ENCODE data around the gene CASKIN1. TPM values are rescaled to one million over a fixed set of nuclear protein-coding genes. Genes with fewer than 3 reads are reported as not detected.

Gene CASKIN1
- total and polyA plus RNA-seq, 4 experiments from 2014 or later = not detected

DNA sequence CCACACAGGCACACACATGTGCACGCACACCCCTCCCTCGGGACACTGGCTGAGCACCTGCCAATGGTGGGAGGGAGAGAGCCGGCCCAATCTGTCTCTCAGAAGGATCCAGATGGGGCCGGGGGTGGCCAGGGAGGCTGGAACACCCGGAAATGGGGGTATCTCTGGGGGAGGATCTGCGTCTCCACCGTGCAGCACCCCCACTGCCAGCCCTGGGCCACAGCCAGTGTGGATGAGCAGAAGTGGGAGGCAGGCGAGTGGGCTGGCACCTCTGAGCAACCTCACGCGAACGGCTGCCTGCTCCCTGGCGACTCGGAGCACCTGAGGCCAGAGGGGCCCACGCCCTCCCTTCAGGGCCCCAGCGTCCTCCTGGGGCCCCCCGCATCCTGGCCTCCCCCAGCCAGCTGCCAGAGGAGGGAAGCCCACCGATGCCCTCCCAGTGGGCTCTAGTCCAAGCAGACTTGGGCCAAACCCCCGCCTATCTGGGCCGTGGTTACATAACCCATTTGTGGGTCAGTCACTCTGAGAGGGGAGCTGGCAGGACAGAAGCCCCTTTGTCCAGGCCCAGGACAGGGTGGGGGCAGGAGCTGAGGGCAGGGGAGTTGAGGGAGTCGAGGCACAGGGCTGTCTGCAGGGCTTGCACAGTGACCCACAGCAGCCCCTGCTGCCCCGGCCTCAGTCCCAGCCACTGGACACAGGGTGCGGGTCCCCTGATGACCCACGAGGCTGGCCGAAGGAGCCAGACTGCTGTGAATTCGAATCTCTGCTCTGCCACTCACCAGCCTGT is 5.6 kb downstream of the CASKIN1 start:
- CTCF ChIA-PET (ENCODE audit: partially characterized antibody) = no interaction called here
- Mint-ChIP-seq H3K27me3 (peaks cover 3 to 8% of the 10 kb centered on the region in 2 donors), H3K27ac (no peak overlapping the region), H3K9me3 (no peaks in the 10 kb centered on the region), H3K4me3 (no peak overlapping the region), H3K4me1 (peaks cover 2 to 7% (median 4%) of the 10 kb centered on the region in 4 donors), H3K36me3 (no peaks in the 10 kb centered on the region)
- Histone ChIP-seq H3K4me3 (ENCODE audit: low read length in 2 of 2) (no peak overlapping the region), H3K27ac (ENCODE audit: low read depth, low read length) (no peak overlapping the region), H3K9me3 (ENCODE audit: control insufficient read depth in 1 of 2, low read length in 2 of 2) (no peaks in the 10 kb centered on the region), H3K27me3 (ENCODE audit: insufficient read depth, low read length) (peaks cover 10% of the 10 kb centered on the region), H3K36me3 (ENCODE audit: insufficient read depth, low read length) (no peaks in the 10 kb centered on the region), H3K4me1 (ENCODE audit: insufficient read depth, low read length) (peaks cover 10% of the 10 kb centered on the region)
- POLR2A ChIA-PET (ENCODE audit: partially characterized antibody) = interaction anchor here (1.0 kb wide), 1 partner anchor 36 kb away, joined by 3 read pairs; no protein-coding TSS in a partner anchor
- intact Hi-C loops (cut with micrococcal nuclease) = no loop called here
- no peak for DNase-seq

DNA sequence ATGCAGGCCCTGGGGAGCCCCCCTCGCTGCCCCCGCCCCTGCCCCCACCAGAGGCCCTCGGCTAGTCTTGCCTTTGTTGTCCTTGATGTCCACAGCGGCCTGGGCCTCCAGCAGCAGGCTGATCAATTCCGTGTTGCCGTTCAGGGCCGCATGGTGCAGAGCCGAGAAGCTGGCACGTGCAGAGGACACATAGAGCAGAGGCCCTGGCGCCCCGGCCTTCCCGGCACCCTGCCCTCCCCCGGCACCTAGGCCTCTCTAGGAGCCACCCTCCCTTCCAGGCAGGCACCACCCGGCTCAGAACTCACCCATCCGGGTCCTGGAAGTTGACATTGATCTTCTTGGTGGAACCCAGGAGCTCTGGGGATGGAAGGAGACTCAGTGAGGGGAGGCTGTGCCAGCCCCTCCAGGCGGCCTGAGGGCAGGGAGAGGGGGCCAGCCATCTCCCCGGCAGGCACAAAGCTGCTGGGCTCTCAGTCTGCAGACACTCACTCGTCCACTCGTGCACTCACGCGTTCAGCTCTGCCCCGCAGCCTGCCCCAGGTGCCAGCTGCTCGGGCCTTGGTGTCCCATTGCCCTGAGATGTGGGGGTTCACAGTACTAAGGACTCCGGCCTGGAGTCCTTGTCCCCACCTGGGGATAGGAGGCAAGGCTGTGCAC is 6.3 kb downstream of the CASKIN1 start:
- Mint-ChIP-seq H3K4me3 (no peak overlapping the region), H3K27me3 (peaks cover 3 to 8% of the 10 kb centered on the region in 2 donors), H3K4me1 (peaks cover 2 to 6% (median 4%) of the 10 kb centered on the region in 4 donors), H3K27ac (no peak overlapping the region), H3K36me3 (no peaks in the 10 kb centered on the region), H3K9me3 (no peaks in the 10 kb centered on the region)
- POLR2A ChIA-PET (ENCODE audit: partially characterized antibody) = interaction anchor here (1.0 kb wide), 1 partner anchor 35 kb away, joined by 3 read pairs; no protein-coding TSS in a partner anchor
- no peak for DNase-seq
- CTCF ChIA-PET (ENCODE audit: partially characterized antibody) = no interaction called here
- Histone ChIP-seq H3K27me3 (ENCODE audit: insufficient read depth, low read length) (peaks cover 7% of the 10 kb centered on the region), H3K9me3 (ENCODE audit: control insufficient read depth in 1 of 2, low read length in 2 of 2) (no peaks in the 10 kb centered on the region), H3K27ac (ENCODE audit: low read depth, low read length) (no peak overlapping the region), H3K36me3 (ENCODE audit: insufficient read depth, low read length) (no peaks in the 10 kb centered on the region), H3K4me3 (ENCODE audit: low read length in 2 of 2) (no peak overlapping the region), H3K4me1 (ENCODE audit: insufficient read depth, low read length) (peaks cover 3% of the 10 kb centered on the region)
- intact Hi-C loops (cut with micrococcal nuclease) = no loop called here

DNA sequence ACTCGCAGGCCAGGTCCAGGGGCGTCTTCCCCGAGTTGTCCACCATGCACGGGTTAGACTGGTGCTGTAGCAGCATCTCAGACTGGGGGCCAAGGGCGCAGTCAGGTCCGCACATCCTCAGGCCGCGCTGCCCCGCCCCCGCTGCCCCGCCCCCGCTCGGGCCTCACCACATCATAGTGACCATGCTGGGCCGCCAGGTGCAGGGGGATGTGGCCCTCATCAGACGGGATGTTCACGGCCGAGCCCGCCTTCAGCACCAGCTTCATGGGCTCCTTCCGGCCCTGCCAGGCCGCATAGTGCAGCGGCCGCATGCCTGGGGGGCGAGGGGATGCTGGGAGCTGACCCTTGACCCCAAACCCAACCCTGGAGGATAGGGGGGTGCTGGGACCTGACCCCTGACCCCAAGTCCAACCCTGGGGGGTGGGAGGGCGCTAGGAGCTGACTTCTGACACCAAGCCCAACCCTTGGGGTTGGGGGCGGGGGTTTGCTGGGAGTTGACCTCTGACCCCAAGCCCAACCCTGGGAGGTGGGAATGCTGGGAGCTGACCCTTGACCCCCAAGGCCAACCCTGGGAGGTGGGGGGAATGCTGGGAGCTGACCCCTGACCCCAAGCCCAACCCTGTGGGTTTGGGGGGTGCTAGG is 7.0 kb downstream of the CASKIN1 start:
- Mint-ChIP-seq H3K27me3 (peaks cover 0 to 3% of the 10 kb centered on the region in 2 donors), H3K9me3 (no peaks in the 10 kb centered on the region), H3K36me3 (no peaks in the 10 kb centered on the region), H3K4me1 (no peaks in the 10 kb centered on the region), H3K27ac (no peak overlapping the region), H3K4me3 (no peak overlapping the region)
- Histone ChIP-seq H3K4me3 (ENCODE audit: low read length in 2 of 2) (no peak overlapping the region), H3K4me1 (ENCODE audit: insufficient read depth, low read length) (no peaks in the 10 kb centered on the region), H3K36me3 (ENCODE audit: insufficient read depth, low read length) (no peaks in the 10 kb centered on the region), H3K9me3 (ENCODE audit: control insufficient read depth in 1 of 2, low read length in 2 of 2) (no peaks in the 10 kb centered on the region), H3K27me3 (ENCODE audit: insufficient read depth, low read length) (no peaks in the 10 kb centered on the region), H3K27ac (ENCODE audit: low read depth, low read length) (no peak overlapping the region)
- POLR2A ChIA-PET (ENCODE audit: partially characterized antibody) = interaction anchor here (1.0 kb wide), 1 partner anchor 34 kb away, joined by 4 read pairs; the partner anchor contains the start of gene TRAF7
- DNase-seq = no peak
- CTCF ChIA-PET (ENCODE audit: partially characterized antibody) = no interaction called here
- intact Hi-C loops (cut with micrococcal nuclease) = no loop called here

DNA sequence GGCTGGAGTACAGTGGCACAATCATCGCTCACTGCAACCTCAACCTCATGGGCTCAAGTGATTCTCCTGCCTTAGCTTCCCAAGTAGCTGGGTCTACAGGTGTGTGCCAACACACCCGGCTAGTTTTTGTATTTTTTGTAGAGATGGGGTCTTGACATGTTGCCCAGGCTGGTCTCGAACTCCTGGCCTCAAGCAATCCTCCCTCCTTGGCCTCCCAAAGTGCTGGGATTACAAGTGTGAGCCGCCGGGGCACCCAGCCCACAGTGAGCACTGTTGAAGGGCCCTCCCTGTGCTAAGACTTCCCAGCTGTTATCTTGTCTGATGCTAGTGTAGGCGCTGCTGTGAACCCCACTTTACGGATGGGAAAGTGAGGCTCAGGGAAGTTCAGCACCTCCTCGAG is 8.0 kb downstream of the CASKIN1 start:
- Histone ChIP-seq H3K9me3 (ENCODE audit: control insufficient read depth in 1 of 2, low read length in 2 of 2) (no peaks in the 10 kb centered on the region), H3K4me3 (ENCODE audit: low read length in 2 of 2) (no peak overlapping the region), H3K4me1 (ENCODE audit: insufficient read depth, low read length) (no peaks in the 10 kb centered on the region), H3K36me3 (ENCODE audit: insufficient read depth, low read length) (no peaks in the 10 kb centered on the region), H3K27ac (ENCODE audit: low read depth, low read length) (no peak overlapping the region), H3K27me3 (ENCODE audit: insufficient read depth, low read length) (no peaks in the 10 kb centered on the region)
- intact Hi-C loops (cut with micrococcal nuclease) = no loop called here
- ChIA-PET POLR2A (ENCODE audit: partially characterized antibody) (interaction anchor here (0.7 to 1.0 kb wide), 2 partner anchors 10 to 33 kb away, joined by 3 to 4 read pairs; partner anchors contain the start of gene TRAF7), CTCF (ENCODE audit: partially characterized antibody) (interaction anchor here (0.5 kb wide), 1 partner anchor 290 kb away, joined by 3 read pairs; no protein-coding TSS in a partner anchor)
- no peak for DNase-seq
- Mint-ChIP-seq H3K27ac (no peak overlapping the region), H3K9me3 (no peaks in the 10 kb centered on the region), H3K4me1 (no peaks in the 10 kb centered on the region), H3K36me3 (no peaks in the 10 kb centered on the region), H3K27me3 (peaks cover 0 to 3% of the 10 kb centered on the region in 2 donors), H3K4me3 (no peak overlapping the region)

DNA sequence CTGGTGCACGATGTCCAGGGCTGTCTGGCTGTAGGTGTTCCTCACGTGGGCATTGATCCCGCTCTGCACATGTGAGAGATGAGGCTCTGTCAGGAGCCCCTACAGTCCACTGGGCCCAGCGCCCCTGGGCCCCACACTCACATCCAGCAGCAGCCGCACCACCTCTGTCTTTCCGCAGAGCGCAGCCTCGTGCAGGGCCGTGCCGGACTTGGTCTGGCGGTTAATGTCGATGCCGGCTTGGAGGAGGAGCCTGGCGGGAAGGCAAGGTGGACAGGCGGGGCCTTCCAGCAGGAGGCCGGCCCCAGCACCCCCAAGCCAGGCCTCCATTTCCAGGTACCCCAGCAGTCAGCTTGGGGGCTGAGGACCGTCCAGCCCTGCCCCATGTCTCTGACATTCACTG is 9.2 kb downstream of the CASKIN1 start:
- H3K36me3 Mint-ChIP-seq = no peaks in the 10 kb centered on the region
- ChIA-PET POLR2A (ENCODE audit: partially characterized antibody) (no interaction called here), CTCF (ENCODE audit: partially characterized antibody) (no interaction called here)
- Histone ChIP-seq H3K4me1 (ENCODE audit: insufficient read depth, low read length) (no peaks in the 10 kb centered on the region), H3K36me3 (ENCODE audit: insufficient read depth, low read length) (no peaks in the 10 kb centered on the region), H3K4me3 (ENCODE audit: low read length in 2 of 2) (no peak overlapping the region), H3K9me3 (ENCODE audit: control insufficient read depth in 1 of 2, low read length in 2 of 2) (no peaks in the 10 kb centered on the region), H3K27ac (ENCODE audit: low read depth, low read length) (no peak overlapping the region), H3K27me3 (ENCODE audit: insufficient read depth, low read length) (no peaks in the 10 kb centered on the region)
- no peaks in the 10 kb centered on the region for H3K27me3 Mint-ChIP-seq
- intact Hi-C loops (cut with micrococcal nuclease) = no loop called here
- H3K4me1 Mint-ChIP-seq = peaks cover 0 to 2% (median under 1%) of the 10 kb centered on the region in 4 donors
- H3K27ac Mint-ChIP-seq = no peak overlapping the region
- DNase-seq = no peak
- no peaks in the 10 kb centered on the region for H3K9me3 Mint-ChIP-seq
- H3K4me3 Mint-ChIP-seq = no peak overlapping the region

DNA sequence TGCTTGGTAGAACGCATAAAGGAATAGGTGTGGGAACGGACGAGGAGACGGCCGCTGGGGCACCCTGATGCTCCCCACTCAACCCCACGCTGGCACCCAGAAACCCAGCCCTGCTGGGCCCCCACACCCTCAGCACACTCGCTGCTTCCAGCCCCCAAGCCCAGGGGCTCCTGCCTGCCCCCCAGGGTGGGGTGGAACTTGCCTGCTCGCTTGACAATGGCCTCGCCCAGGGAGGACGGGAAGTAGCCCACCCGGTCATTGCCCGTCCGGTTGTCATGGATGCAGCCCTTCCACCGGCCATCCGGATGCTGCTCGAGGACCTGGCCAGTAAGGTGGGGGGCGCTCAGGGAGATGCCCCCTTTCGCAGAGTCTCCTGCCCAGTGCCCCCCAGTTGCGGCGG is 9.9 kb downstream of the CASKIN1 start:
- H3K4me1 ChIP-seq (ENCODE audit: insufficient read depth, low read length) = no peaks in the 10 kb centered on the region
- H3K36me3 Mint-ChIP-seq = no peaks in the 10 kb centered on the region
- no peaks in the 10 kb centered on the region for H3K9me3 ChIP-seq (ENCODE audit: control insufficient read depth in 1 of 2, low read length in 2 of 2)
- POLR2A ChIA-PET (ENCODE audit: partially characterized antibody) = no interaction called here
- H3K27me3 Mint-ChIP-seq = no peaks in the 10 kb centered on the region
- H3K27ac ChIP-seq (ENCODE audit: low read depth, low read length) = no peak overlapping the region
- H3K9me3 Mint-ChIP-seq = no peaks in the 10 kb centered on the region
- no peak overlapping the region for H3K4me3 Mint-ChIP-seq
- CTCF ChIA-PET (ENCODE audit: partially characterized antibody) = no interaction called here
- H3K27me3 ChIP-seq (ENCODE audit: insufficient read depth, low read length) = no peaks in the 10 kb centered on the region
- intact Hi-C loops (cut with micrococcal nuclease) = no loop called here
- no peak overlapping the region for H3K4me3 ChIP-seq (ENCODE audit: low read length in 2 of 2)
- H3K27ac Mint-ChIP-seq = no peak overlapping the region
- no peaks in the 10 kb centered on the region for H3K36me3 ChIP-seq (ENCODE audit: insufficient read depth, low read length)
- DNase-seq = no peak
- peaks cover 0 to 7% (median 2%) of the 10 kb centered on the region in 4 donors for H3K4me1 Mint-ChIP-seq

DNA sequence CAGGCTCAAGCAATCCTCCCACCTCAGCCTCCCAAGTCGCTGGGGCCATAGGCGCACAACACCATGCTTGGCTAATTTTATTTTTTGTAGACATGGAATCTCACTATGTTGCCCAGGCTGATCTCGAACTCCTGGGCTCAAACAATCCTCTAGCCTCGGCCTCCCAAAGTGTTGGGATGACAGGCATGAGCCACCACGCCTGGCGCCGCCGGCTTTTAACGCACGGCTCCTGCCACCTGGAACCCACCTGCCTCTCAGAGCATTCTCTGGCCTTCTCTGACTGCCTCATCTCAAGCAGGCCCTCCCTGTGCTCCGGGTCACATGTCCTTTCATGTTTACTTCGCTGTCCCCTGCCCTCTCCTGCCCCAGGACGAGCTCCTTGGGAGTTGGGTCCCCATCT is 10.3 kb downstream of the CASKIN1 start:
- DNase-seq = no peak

More for the DNA sequence above, 10.3 kb downstream of the CASKIN1 start:
- Mint-ChIP-seq H3K27me3 (no peaks in the 10 kb centered on the region), H3K4me3 (no peak overlapping the region), H3K9me3 (no peaks in the 10 kb centered on the region), H3K4me1 (peaks cover 0 to 7% (median 2%) of the 10 kb centered on the region in 4 donors), H3K36me3 (no peaks in the 10 kb centered on the region), H3K27ac (peak overlapping the region in 1 of 7 donors; percentile 17)
- ChIA-PET POLR2A (ENCODE audit: partially characterized antibody) (no interaction called here), CTCF (ENCODE audit: partially characterized antibody) (no interaction called here)
- Histone ChIP-seq H3K4me1 (ENCODE audit: insufficient read depth, low read length) (no peaks in the 10 kb centered on the region), H3K9me3 (ENCODE audit: control insufficient read depth in 1 of 2, low read length in 2 of 2) (no peaks in the 10 kb centered on the region), H3K36me3 (ENCODE audit: insufficient read depth, low read length) (no peaks in the 10 kb centered on the region), H3K27ac (ENCODE audit: low read depth, low read length) (no peak overlapping the region), H3K4me3 (ENCODE audit: low read length in 2 of 2) (no peak overlapping the region), H3K27me3 (ENCODE audit: insufficient read depth, low read length) (no peaks in the 10 kb centered on the region)
- intact Hi-C loops (cut with micrococcal nuclease) = no loop called here
